ENCODE results near the gene TTC31.

DNA sequence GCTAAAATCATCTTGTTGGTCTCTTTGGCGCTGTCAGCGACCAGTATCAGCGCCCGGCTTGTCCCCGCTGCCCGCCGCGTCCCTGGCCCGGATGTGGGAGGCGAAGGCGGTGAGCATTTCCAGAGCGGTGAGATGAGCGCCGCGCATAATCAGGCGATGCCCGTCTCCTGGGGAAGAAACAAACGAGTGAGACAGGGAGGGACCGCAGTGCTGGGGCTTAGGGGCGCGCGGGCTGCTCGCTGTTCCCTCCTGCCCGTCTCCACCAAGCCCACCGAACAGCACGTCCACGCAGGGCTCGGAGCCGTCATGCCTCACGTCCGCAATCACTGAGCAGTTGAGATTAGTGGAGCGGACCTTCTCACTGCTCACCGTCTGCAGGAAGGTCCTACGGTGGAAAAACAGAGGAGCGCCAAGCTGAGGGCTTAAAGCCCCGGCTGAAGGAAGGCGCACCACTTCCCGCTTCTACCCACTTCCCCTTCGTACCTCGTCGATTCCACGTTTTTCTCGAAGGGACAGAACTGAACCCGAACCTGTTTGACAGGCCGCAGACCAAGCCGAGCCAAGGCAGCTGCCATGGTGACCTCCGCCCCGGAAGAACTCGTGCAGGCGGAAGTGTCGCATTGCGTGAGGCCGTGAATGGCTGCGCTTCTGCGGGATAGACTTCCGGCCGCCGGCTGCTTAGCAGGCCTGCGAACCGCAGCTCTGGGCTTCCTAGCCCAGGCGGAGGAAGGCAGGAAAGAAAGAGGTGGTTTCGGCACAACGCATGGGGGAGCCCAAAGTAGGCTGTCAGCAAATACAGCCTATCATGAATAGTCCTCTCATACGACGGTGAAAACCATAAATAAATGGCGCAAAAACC lies 10.6 kb upstream of the TTC31 start, which contains the start of gene MRPL53:
- no peak for TF ChIP-seq EZH2 (IDR thresholded peaks at IDR 0.05; ENCODE audit: insufficient read depth, poor library complexity, severe bottlenecking)
- no peak for TF ChIP-seq EZH2phosphoT487 (IDR thresholded peaks at IDR 0.05; ENCODE audit: insufficient read depth, low read depth)

All from GM23248 (cell line).